ENCODE results near the gene USP8. TPM values are rescaled to one million over a fixed set of nuclear protein-coding genes. Genes with fewer than 3 reads are reported as not detected.

Gene USP8
- total and polyA plus RNA-seq, 9 donors, result 25.1 to 67.0 (median 42.4) TPM

DNA sequence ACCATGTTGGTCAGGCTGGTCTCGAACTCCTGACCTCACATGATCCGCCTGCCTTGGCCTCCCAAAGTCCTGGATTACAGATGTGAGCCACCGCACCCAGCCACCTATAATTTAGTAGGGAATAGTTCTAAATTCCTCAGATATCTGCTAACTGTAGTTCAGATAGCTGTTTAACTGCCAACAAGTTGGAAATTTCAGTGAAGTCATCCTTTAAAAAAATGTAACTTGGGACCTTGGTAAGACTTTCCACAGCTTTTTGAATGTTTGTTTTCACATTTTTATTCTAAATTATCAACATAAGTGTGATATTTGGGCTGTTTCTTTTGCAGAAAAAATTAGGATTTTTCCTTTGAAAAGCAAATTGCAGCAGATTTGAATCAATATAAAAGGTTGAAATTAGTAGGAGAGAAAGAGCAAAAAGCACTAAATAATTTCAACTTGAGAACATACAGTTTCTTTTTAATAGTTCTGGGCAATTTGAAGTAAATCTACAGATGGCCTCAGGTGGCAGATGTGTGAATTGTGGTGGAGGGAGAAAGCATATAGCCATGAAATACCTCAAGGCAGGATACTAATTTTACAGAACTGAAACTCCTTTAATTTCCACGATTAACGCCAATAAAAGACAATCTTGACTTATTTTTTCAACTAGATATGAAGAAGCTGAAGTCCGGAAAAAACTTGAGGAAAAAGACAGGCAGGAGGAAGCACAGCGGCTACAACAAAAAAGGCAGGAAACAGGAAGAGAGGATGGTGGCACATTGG, 34.3 kb downstream of the USP8 start:
- Histone ChIP-seq H3K4me1 (ENCODE audit: insufficient read depth) (no peaks in the 10 kb centered on the region), H3K27me3 (no peaks in the 10 kb centered on the region), H3K27ac (no peak overlapping the region), H3K4me3 (no peak overlapping the region), H3K9me3 (no peaks in the 10 kb centered on the region), H3K36me3 (no peaks in the 10 kb centered on the region)
- TF ChIP-seq EP300 (IDR thresholded peaks at IDR 0.05), result no peak
- TF ChIP-seq, protein P1, sequence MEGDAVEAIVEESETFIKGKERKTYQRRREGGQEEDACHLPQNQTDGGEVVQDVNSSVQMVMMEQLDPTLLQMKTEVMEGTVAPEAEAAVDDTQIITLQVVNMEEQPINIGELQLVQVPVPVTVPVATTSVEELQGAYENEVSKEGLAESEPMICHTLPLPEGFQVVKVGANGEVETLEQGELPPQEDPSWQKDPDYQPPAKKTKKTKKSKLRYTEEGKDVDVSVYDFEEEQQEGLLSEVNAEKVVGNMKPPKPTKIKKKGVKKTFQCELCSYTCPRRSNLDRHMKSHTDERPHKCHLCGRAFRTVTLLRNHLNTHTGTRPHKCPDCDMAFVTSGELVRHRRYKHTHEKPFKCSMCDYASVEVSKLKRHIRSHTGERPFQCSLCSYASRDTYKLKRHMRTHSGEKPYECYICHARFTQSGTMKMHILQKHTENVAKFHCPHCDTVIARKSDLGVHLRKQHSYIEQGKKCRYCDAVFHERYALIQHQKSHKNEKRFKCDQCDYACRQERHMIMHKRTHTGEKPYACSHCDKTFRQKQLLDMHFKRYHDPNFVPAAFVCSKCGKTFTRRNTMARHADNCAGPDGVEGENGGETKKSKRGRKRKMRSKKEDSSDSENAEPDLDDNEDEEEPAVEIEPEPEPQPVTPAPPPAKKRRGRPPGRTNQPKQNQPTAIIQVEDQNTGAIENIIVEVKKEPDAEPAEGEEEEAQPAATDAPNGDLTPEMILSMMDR (IDR thresholded peaks at IDR 0.05), result no peak
- TF ChIP-seq POLR2A (IDR thresholded peaks at IDR 0.05), result no peak
- intact Hi-C loops (cut with DNase I), result no loop called here
- 69 to 75% (median 71%) methylated on average over 7 of the region's 7 CpGs for WGBS, 3 donors
- no peak for DNase-seq

DNA sequence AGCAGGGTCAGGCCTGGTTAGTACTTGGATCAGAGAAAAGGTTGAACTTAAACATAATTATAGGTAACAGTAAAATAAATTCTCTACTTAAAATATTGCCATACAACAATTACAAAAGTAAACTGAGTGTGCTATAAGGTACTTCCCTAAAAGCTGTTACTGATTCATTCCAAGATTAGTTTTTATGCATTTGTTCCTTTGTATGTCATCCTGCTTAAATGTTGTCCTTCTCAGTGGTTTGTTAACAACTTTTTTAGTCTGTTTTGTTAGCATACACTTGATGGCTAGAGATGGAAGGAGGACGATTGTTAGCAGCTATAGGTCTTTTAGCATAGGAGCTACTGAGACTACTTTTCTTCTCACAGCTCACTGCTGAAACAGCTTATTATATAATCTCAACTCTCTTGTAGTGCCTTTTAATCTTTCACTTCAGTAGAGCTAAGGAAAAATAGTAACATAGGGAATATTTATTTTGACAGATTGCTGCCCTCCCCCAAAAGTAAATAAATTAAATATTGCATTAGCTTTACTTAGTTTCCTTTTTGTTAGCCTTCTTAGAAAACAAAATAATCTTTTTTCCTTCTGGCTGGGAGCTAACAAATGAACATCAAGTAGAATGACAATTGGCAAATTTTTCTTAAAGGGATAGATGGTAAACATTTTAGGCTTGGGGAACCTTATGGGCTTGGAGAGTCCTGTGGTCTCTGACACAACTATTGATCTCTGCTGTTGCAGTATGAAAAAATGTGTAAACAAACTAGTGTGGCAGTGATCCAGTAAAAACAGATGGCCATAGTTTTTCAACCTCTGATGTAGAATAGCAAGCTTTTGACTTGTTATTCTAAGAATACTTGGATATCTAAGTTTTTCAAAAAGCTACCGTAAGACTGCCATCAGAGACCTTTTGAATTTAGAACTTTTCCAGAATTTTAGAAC, 39.5 kb downstream of the USP8 start:
- H3K27me3 ChIP-seq, result no peaks in the 10 kb centered on the region

DNA sequence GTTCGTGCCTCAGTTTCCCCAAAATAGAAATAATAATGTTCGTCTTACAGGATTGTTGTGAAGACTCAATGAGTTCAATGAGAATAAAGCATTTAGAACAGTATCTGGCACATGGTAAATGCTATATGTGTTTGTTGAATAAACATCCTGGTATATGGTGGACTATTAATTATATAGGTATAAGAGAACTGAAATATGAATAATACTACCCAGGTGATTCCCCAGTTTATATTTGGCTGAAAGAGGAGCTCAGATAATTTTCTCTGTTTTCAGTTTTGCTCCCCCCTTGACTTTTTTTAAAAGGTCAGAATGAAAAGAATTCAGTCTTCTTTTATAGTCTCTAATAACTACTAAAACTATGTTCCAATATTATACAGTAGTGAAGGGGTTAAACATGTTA, 46.9 kb downstream of the USP8 start:
- 94% methylated on average over 2 of the region's 2 CpGs for WGBS, 3 donors
- no peak overlapping the region for H3K27ac ChIP-seq
- no peak overlapping the region for H3K4me3 ChIP-seq
- H3K9me3 ChIP-seq, result no peaks in the 10 kb centered on the region
- intact Hi-C loops (cut with DNase I), result no loop called here
- no peak for DNase-seq
- H3K36me3 ChIP-seq, result no peaks in the 10 kb centered on the region
- TF ChIP-seq, protein P1 (IDR thresholded peaks at IDR 0.05), result no peak
- TF ChIP-seq POLR2A (IDR thresholded peaks at IDR 0.05) (no peak), EP300 (IDR thresholded peaks at IDR 0.05) (no peak)
- H3K4me1 ChIP-seq (ENCODE audit: insufficient read depth), result no peaks in the 10 kb centered on the region
- H3K27me3 ChIP-seq, result no peaks in the 10 kb centered on the region

More for the DNA sequence above, 39.5 kb downstream of the USP8 start:
- H3K36me3 ChIP-seq, result no peaks in the 10 kb centered on the region
- no peaks in the 10 kb centered on the region for H3K9me3 ChIP-seq
- 6 to 23% (median 10%) methylated on average over 2 of the region's 2 CpGs for WGBS, 3 donors
- H3K4me1 ChIP-seq (ENCODE audit: insufficient read depth), result no peaks in the 10 kb centered on the region
- intact Hi-C loops (cut with DNase I), result loop anchor here in 1 of 4 donors (10.0 kb wide), 1 partner anchor 1131 kb away; no protein-coding TSS in a partner anchor
- H3K27ac ChIP-seq, result no peak overlapping the region
- DNase-seq, result no peak
- no peak overlapping the region for H3K4me3 ChIP-seq
- no peak for TF ChIP-seq EP300 (IDR thresholded peaks at IDR 0.05)
- no peak for TF ChIP-seq POLR2A (IDR thresholded peaks at IDR 0.05)
- TF ChIP-seq, protein P1 (IDR thresholded peaks at IDR 0.05), result no peak

DNA sequence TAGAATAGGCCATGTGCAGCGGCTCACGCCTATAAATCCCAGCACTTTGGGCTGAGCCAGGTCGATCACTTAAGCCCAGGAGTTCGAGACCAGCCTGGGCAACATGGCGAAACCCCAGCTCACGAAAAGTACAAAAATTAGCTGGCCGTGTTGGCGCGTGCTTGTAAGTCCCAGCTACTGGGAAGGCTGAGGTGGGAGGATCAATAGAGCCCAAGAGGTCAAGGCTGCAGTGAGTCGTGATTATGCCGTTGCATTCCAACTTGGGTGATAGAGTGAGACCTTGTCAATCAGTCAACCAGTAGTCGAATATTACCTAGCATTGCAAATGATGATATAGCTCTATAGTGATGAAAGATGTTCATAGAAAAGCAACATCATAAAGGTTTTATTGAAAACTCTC, 51.9 kb downstream of the USP8 start:
- Histone ChIP-seq H3K27me3 (no peaks in the 10 kb centered on the region), H3K4me1 (ENCODE audit: insufficient read depth) (no peaks in the 10 kb centered on the region), H3K36me3 (no peaks in the 10 kb centered on the region), H3K9me3 (no peaks in the 10 kb centered on the region), H3K4me3 (no peak overlapping the region), H3K27ac (no peak overlapping the region)
- DNase-seq, result no peak
- WGBS, 3 donors, result 86 to 89% (median 87%) methylated on average over 12 of the region's 12 CpGs
- TF ChIP-seq, protein P1 (IDR thresholded peaks at IDR 0.05), result no peak
- intact Hi-C loops (cut with DNase I), result no loop called here

All from ovary (tissue), 9 donors.